Fibroblast of the conjunctiva (primary cell): ENCODE results near the gene KRT76.
"Not testable (repeated sequence)": the region's sequence is repeated elsewhere in the genome, so short reads cannot be mapped to it uniquely, and the experiment has no call there.

Experiments used
- DNase-seq: peaks from one replicate; pipeline ENCODE4 v3.0.0-alpha.2; 2010; ENCODE audit warnings: low read depth

The KRT76 gene

DNA sequence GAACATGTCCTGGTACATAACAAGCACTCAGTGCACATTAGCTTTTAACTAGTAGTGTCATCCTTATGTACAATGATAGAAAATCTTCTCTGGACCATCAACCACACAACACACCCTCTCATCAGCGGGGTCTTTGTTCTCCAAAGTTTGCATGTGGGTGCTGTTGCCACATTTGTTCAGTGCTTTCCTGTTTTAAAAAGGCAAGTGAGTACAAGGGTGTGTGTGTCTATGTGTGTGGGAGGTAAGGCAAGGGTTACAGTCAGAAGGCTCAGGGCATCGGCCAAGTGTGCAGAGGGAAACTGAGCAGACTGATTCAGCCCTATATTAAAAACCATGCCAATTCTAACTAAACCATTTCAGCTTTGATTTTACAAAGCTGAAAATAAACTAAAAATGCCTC, 17.9 kb downstream of the KRT76 start:
- DNase-seq, result no peak

DNA sequence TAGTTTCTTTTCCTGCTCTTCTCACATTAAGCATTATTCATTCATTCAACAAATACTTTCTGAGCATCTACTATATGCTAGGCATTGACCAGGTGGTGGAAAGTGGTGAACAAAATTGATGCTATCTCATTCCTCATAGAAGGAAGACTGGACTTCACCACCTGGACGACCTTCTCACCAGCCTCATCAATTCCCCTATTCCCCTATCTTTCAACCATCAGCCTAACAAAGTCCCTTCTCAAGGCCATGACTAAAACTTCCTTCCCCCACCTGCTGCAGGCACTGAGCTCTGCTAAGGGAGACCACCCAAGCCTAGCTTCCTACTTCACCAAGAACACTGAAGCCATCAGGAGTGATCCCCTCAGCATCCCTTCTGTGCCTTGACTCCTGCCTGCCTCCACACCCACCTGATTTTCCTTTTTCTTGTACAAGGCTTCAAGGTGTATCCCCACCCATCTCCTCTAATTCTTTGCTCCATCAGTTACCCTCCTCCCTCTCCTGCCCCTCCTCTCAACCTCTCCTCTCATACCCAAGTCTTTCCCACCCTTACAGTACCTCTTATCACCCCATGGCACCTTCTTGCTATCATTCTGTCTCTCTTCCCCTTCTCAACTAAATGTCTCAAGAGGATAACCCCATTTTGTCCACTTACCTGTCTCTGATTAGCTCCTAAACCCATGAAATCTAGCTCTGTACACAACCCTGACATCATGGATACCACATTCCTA, 19.5 kb downstream of the KRT76 start:
- no peak for DNase-seq

DNA sequence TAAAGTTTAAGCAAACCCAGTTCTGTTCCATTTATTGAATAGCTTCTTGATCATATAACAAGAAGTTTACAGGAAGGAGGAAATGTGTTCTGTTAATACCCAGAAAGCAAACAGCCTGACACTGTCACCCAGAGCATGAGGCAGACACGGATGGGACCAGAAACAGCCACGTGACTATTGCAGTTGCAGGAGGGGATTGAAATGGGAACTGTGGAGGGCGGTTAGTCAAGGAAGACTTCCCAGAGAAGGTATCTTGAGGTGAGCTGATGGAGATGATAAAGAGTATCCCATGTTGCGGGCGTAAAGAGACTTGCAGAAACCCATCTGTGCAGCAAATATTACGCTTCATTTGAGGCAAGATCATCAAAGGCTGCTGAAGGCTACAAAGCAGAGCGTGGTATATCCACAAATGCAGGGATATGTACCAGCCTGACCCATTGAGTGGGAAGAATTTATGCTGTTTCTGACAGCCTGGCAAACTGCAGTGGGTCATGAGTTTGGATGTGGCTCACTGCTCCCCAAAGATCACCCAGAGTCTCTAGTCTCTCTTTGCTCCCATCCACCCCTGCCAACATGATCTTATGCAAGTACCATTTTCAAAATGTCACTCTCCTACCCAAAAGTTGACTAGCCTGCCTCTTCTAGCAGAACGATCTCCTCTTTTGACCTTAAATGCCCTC, 20.7 kb downstream of the KRT76 start:
- DNase-seq, result no peak

DNA sequence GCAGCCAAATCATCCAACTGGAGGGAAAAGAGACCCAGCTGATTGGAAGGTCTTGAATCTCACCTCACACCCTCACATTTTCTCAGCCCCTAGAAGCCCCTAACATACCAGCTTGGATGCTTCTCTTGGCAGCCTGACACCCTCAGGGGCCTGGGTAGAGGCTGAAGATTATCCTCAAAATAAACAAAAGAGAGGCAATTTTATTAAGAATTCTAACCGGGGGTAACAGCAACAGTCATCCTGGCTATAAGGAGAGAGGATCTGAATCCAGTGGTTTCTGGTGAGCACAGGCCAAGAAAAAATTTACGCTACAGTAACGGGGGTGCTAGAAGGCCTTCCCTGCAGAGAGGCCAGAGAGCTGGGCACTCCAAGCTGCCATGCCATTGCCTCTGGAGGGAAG, 21.6 kb downstream of the KRT76 start:
- no peak for DNase-seq

DNA sequence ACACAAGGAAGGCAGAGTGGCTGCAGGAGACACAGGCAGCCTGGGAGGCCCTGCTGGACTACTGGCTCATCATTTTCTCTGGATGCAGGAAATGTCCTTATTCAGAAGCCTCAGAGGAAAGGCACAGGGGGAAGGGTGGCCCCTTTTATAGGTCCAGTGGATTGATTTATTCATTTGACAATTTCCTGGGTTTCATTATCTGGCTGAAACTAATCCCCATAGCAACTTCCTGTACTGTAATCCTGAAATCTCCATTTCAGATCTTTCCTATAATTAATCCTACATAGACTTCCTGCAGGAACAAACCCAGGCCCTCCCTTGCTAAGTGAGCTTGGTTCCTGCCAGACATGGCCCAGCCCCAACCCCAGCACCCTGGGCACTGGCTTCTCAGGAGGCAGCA, 23.0 kb downstream of the KRT76 start:
- no peak for DNase-seq

DNA sequence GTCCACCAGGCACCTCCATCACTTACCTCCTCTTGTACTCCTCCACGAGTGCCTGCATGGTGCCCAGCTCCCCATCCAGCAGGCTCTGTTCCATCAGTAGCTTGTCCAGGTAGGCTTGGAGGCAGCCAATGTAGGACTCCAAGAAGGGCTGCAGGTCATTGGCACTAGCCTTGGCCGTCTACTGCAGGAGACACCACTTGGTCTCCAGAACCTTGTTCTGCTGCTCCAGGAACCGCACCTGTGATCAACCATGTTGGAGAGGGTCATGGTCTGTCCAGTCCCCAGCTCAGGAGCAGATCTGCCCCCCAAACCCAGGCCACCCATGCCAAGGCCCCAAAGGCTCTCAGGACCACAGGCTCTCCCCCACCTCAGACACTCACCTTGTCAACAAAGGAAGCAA, 23.9 kb downstream of the KRT76 start:
- DNase-seq, result no peak

DNA sequence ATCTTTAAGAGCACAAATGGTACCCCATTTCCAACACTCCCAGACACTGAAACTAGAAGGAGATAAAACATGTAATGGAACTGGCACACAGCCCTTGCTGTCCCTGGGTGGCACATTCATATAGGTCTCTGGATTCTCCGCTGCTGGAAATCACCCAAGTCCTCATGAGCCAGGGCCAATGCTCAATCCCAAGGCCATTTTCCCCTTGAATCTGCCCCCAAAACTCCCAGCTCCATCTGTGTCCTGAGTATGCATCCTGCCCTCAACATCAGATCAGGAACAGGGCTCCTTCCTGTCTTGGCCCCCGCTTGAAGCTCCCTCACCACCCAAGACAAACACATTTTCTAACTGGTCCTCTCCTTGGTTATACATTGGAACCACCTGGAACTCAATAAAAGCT, 24.6 kb downstream of the KRT76 start:
- no peak for DNase-seq

DNA sequence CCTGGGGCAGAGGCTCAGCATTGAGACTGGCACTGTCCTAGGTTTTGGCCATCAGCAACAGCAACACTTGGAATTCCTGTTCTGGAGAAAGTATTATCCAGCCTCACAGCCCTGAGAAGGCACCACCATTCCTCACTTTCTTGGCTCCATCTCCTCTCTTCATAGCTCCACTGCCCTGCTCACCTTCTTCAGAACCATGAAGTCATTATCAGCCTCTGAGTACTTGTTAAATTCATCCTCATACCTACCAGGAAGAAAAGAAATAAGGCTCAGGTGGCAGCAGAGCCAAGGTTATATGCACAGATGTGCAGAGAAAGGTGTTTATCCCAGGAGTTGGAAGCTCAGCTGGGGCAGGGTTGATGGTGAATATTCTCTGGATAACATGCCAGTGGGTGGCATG, 25.4 kb downstream of the KRT76 start:
- DNase-seq, result no peak

DNA sequence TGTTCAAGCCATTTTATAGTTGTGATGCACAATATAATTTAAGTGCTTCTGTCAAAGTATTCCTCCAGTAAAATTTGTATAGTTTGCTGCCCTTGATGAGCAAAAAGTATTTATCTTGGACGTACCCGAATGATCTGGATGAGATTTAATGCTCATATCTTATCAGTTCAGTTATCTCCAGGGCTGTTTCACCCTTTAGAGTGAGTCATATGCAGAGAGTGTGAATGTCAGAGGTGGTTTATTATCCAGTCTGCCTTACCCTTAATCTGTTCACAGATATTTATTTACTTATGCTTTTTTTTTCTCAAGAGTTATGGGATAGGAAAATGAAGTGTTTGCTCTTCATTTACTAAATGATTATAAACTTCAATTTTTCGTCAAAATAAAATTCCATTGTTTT, 26.6 kb downstream of the KRT76 start:
- DNase-seq, result not testable (repeated sequence)

DNA sequence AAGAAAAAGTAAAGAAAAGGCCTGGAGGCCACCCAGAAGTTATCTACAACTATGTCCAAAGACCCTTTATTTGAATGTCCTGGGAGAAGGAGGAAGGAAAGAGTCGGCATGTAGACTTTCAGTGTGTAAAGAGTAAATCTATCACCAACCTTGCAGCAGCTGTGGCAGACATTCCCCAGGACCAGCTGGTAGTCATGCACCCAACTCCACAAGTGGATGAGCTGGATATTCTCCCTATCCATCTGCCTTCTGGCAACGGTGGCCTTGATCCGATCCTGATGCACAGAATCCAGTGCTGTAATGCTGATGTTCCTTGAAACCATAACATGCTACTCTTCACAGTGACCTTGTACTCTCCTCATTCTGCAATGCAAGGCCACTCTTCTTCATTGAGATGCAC, 27.3 kb downstream of the KRT76 start:
- no peak for DNase-seq

DNA sequence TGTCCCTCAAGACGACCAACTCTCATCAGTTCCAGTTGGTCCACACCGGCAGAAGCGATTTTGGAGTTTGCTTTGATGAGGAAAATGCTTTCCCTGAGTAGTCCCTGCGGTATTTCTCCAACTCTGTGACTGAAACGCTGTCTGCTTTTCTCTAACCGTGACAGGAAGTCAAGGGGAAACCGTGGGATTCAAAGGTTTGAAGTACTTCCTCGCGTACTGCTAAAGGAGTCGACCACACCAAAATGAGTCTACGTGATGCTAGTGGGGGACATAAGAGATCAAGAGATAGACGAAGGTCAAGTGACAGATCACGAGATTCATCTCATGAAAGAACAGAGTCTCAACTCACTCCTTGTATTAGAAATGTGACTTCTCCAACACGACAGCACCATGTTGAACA, 28.6 kb downstream of the KRT76 start:
- no peak for DNase-seq

DNA sequence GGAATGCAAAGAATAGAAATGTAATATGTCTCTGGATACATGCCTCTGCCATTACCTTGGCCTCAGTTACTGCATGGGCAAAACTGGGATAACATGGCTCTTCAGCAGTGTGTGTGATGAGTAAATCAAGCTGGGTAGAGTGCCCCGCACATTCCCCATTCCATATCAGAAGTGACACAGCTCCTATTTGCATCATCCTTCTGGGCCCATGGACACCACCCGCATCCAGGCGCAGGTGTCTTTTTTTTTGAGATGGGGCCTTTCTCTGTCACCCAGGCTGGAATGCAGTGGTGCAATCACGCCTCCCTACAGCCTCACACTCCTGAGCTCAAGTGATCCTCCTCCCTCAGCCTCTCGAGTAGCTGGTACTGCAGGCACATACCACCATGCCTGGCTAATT, 31.6 kb downstream of the KRT76 start:
- no peak for DNase-seq

DNA sequence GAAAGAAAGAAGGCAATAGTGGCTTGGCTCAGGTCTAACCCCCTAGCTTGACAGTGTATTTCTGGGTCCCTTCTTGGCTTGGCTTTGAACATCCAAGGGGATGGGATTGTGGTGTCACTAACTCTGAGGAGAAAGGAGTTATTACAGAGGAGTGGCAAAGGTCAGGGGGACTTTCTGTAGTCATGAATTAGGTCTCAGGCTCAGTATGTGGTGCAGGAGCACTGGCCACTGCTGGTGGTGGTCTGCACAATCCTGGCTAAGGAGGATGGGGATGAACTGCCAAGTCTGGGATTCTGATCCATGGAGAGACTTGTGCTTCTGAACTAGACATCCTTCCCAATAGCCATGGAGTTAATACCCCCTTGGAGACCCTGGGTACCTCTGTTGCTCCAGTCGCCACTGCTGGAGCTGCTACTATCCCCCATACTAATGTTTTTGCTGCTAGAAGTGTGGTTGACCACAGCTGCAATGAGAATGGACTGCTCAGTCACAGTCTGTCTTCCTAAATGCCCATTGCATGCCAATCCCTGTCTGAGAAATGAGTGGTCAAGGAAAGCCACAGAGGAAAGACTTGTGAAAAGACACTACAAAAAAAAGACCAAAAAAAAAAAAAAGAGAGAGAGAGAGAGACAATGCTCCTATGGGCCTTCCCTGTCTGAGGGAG, 32.5 kb downstream of the KRT76 start:
- no peak for DNase-seq

DNA sequence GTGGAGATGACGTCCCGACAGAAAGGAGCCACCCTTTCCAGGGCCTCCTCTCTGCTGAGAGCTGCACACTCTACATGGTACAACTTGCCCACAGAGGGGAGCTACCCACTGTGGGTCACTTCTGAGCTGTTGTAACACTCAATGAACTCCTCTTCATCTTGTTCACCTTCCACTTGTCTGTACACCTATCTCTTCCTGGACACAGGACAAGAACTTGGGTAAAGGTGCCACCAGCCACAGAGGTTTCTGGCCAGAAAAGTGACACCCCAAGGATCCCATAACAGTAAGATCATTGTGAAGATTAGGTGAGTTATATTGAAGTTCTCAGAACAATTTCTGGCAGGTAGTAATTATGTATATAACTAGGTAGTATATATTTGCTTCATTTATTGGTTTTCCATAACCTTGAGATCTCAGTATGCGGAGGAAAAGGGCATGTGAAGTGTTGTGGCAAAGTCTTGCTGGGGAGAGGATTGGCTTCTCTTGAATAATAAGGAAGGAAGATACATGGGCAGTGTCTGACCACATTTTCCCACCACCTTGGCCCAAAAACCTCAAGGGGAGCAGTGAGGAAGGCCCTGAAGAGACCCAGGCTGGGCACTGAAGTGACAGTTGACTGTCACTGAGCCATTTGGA, 34.2 kb downstream of the KRT76 start:
- no peak for DNase-seq

DNA sequence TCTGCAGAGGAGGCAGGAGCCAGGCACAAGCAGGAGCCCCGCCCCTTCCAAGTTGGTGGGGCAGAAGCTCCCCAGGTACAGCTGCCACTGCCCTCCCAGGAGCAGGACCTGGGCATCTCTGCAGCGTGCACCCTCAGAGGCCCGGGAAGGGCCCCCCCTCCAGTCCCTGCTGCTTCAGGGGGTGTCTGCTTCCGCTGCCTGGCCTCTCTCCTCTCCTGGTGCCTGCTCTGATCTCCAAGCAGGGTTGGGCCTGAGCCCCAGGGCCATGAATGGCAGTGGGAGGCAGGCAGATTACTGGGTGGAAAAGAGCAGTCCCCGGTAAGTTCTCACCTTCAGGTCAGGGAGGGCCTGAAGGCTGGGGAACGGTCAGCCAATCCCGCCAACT, 35.0 kb downstream of the KRT76 start:
- DNase-seq, result no peak

DNA sequence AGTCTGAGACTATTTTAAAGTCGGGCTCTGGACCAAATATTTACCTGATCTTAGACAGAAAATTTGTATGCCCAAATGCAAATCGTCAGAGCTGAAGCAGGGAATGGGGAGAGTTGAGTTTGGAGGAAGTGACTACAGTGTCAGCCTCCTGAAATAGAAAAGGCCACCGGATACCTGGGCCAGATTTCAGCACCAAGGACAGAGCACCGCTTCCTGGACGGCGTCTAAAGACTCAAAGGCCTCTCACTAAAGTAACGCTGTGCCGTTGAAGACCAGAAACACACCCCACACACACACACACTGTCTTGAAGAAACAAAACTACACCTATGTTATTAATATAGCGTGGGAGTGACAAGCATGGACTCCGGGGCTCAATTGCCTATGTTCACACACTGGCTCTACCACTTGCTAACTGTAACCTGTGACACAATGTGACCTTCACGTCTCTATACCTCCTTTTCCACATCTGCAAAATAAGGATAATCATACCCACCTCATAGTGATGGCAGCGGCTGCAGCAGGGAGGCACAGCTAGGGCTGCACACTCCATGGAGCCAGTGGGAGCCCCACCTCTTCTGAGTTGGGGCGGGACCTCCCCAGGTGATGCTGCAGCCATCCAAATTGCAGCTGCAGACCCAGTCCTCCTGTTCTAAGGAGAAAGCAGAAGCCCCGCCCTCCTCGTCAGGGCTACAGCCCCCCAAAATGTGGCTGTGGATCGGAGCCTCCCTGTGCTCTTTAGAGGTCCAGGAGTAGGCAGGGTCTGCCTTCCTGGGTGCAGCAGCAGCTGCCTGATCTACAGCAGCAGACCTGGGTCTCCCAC, 35.6 kb downstream of the KRT76 start:
- no peak for DNase-seq

DNA sequence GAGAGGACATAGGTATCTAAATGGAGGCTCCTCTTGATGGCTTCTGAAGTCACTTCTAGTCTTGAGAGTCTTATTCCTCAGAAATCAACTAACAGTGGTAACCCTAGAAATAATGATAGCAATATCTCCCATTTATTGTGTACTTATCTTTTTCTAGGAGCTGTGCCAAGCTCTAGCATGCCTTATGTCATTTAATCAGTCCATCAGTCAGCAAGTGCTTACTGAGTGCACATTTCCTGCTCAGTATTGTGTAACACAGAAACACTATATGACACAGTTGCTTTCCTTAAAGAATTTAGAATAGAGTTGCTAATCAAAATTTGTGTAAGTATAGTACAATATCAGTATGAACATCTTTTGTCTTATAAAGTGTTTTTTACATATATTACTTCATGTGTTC, 36.6 kb downstream of the KRT76 start:
- DNase-seq, result no peak

DNA sequence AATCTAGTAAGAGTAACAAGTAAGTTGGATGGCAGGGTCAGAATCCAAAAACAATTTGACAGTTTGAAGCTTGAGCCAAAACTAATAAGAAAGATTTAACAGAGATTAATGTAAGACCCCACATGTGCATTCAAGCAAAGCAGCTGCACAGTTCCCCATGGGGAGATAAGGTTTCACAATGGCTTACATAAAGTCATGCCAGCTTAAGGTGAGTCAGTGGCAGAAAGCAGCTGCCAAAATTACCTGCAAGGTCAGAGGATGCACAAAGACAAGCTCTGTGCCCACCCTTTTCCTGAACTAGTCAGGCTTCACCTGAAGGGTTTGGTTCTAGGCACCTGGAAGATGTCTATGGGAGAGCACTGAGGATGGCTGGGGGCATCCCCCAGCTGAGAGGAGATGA, 37.2 kb downstream of the KRT76 start:
- no peak for DNase-seq

DNA sequence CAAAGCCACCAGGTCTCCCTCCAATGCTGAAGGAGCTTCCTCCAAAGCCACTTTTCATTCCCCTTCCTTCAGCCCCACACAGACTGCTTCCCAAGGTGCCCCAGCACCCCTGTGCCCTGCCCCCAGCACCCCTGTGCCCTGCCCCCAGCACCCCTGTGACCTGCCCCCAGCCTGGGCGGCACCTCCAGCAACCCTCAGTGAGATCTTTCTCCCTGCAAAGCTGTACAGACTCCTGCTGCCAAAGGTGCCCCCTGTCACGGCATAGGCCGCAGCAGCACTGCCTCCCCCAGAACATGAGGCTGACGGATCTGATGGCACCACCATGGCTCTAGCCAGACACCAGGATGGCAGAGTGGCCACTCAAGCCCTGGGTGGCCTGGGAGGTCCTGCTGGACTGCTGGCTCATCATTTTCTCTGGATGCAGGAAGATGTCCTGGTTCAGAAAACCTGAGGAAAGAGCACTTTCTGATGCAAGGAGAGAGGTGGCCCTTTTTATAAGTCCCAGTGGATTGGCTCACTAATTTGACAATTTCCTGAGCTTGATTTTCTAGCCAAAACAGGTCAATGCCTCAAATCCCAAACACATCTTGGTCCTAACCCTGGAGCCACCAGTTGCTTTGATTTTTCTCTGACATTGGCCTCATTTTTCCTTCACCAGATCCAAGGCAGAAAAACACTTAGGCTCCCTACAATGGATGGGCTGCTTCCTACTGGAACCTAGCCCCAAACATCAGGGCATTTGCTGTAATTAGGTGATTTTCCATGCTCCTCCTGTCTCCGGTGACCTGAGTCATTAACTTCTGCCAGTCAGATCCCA, 41.1 kb downstream of the KRT76 start:
- DNase-seq, result no peak

DNA sequence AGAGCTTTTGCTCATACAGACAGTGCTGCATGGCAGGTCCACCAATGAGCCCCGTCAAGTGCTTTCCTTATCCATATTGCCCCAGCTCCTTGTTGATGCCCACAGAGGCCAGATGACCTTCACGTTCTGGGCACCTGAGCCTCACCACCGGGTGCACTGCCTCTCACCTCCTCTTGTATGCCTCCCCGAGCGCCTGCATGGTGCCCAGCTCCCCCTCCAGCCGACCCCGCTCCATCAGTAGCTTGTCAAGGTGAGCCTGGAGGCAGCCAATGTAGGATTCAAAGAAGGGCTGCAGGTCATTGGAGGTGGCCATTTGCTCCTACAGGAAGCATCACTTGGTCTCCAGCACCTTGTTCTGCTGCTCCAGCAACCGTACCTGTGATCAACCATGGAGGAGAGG, 42.0 kb downstream of the KRT76 start:
- DNase-seq, result no peak

DNA sequence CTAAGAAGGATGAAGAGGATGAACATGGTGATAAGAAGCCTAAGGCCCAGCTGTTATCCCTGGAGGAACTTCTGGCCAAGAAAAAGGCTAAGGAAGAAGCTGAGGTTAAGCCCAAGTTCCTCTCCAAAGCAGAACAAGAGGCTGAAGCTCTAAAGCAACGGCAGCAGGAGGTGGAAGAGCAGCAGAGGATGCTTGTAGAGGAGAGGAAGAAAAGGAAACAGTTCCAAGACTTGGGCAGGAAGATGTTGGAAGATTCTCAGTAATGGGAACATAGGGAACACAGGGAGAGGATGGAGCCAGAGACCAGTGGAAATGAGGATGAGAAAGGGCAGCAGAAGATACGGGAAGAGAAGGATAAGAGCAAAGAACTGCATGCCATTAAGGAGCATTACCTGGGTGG, 46.4 kb downstream of the KRT76 start:
- no peak for DNase-seq
